ENCODE measurements around the gene CTDP1. TPM values are rescaled to one million over a fixed set of nuclear protein-coding genes. Genes with fewer than 3 reads are reported as not detected.
"Not testable (repeated sequence)": the region's sequence is repeated elsewhere in the genome, so short reads cannot be mapped to it uniquely, and the experiment has no call there.

The CTDP1 gene
- total RNA-seq, 1 experiment from 2014 or later: 16.5 TPM

DNA sequence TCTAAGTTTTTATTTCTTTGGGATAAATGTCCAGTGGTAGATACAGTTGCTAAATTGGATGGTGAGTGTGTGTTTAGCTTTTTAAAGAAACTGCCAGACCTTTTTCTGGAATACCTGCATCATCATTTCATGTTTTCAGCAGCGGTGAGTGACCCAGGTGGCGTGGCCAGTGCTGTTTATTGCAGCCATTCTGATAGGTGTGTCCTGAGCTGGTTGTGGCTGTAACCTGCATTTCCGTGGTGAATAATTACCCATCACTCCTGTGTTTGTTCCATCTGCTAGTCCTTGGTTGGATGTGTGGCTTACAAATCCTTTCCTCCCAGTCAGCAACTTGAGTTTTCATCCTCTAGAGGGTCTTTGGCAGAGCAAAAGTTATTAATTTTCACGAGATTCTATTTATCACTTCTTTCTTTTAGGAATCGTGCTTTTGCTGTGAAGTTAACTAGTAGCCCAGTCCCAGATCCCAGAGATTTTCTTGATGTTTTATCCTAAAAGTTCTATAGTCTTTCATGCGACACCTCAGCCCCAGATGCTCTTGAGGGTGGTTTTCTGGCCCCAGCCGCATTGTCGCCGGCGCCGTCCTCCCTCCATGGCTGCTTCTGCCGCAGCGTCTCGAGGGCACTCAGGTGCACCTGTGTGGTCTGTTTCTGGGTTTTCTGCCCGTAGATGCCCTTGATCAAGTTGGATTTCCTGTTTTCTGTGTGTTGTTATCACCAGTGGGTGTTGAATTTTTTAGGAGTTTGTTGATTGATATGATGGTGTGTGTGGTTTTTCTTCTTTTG, 44.9 kb downstream of the CTDP1 start:
- no peak for DNase-seq (ENCODE audit: low spot score)

DNA sequence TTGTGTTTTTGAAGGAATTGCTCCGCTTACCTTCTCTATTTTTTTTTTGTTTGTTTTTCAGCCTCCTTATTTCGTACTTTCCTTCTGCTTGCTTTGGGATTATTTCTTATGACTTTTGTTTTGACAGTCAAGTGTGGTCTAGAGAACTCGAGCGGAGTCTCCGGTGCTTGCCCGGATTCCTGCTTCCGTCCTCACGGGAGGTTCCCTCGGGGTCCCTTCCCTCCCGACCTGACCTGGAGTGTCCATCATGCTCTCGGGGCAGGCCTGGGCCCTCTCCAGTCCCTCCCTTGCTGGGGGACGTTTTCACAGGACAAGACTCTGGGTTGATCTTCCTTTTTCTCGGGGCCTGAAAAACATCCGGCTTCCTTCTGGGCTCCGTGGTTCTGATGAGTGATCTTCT, 45.9 kb downstream of the CTDP1 start:
- DNase-seq (ENCODE audit: low spot score): no peak

DNA sequence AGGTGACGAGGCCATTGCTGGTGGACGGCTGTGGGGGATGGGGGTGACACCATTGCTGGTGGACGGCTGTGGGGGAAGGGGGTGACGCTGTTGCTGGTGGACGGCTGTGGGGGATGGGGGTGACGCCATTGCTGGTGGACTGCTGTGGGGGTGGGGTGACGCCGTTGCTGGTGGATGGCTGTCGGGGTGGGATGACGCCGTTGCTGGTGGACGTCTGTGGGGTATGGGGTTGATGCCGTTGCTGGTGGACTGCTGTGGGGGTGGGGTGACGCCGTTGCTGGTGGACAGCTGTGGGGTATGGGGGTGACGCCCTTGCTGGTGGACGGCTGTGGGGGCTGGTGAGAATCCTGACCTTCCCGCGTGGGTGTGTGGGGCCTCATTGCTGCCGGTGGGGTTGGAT, 47.1 kb downstream of the CTDP1 start:
- no peak for DNase-seq (ENCODE audit: low spot score)

DNA sequence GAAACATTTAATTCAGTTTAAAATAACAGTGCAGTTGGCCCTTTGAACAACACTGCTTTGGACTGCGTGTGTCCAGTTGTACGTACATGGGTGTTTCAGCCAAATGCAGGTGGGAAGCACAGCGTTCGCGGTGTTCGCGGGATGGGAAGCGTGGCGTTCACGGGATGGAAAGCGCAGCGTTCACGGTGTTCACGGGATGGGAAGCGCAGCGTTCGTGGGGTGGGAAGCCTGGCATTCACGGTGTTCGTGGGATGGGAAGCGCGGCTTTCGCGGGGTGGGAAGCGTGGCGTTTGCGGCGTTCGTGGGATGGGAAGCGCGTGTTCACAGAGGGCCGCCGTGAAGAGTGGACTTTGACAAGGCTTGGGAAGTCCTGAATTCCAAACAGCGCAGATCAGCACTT, 47.6 kb downstream of the CTDP1 start:
- DNase-seq (ENCODE audit: low spot score): no peak

DNA sequence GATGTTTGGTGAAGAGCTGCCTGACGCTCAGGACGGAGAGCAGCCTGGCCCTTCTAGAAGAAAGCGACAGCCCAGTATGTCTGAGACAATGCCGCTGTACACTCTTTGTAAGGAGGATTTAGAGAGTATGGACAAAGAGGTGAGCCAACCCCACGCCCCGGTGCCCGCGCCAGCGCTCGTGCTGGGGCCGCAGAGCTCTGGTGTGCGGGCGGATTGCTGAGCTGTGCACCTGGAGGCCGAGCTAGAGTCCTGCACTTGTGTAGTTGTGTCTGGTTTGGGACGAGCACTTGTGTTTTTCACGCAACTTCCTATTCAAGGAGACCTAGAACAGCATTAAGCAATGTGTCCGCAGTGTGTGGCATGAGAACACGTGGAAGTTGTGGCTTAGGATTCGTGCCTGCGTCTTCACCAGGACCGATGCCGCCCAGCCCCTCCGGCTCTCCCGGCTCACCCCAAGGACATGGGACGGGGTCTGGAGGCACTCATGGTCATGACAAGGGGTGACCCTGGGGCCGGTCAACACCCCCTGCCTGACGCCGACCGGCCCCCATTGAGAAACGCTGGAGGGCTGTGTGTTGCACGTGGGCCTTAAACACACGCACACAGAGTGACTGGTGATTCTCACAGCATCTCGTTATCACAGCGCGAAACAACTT, 49.5 kb downstream of the CTDP1 start:
- no peak for DNase-seq (ENCODE audit: low spot score)

DNA sequence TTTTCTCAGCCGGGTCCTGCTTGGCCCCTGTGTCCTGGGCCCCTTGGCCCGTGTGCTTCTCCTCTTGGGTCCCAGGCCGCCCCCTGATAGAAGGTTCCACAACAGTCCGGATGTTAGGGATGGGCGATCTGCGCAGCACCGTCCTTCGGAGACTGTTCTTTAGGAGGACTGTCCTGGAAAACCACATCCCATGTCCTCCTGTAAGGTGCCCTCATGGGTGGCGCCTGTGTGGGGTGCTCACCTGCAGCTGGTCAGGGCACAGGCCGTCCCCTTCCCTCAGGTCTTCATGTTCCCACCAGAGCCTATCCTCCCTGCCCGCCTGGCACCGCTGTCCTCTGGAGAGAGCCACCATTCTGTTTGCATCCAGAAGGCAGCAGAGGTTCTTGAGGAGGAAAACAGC, 50.0 kb downstream of the CTDP1 start:
- no peak for DNase-seq (ENCODE audit: low spot score)

DNA sequence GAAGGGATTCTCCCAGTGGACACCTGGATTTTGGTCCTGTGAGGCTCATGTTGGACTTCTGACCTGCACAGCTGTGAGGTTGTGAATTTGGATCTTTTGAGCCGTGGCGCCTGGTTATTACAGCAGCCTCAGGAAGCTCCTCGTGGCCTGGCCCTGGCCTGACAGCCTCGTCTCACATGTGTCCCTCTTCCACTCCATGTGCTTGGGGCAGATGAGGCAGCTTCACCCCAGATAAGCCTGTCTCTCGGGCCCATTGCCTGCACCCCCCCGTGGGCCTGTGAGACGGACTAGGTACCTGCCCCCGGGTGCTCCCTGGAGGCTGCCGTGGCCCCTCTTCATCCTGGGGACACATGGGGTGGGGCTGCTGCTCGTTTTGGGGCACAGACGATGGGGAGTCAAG, 51.2 kb downstream of the CTDP1 start:
- no peak for DNase-seq (ENCODE audit: low spot score)

DNA sequence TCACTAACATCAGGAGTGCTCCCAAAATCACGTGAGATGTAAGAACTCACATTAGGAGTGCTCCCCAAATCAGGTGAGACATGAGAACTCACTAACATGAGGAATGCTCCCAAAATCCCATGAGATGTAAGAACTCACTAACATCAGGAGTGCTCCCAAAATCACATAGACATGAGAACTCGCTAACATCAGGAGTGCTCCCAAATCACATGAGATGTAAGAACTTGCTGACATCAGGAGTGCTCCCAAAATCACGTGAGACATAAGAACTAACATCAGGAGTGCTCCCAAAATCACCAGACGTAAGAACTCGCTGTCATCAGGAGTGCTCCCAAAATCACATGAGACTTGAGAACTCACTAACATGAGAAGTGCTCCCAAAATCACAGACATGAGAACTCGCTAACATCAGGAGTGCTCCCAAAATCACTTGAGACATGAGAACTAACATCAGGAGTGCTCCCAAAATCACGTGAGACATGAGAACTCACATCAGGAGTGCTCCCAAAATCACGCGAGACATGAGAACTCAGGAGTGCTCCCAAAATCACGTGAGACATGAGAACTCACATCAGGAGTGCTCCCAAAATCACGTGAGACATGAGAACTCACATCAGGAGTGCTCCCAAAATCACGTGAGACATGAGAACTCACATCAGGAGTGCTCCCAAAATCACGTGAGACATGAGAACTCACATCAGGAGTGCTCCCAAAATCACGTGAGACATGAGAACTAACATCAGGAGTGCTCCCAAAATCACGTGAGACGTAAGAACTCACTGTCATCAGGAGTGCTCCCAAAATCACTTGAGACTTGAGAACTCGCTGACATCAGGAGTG, 52.5 kb downstream of the CTDP1 start:
- DNase-seq (ENCODE audit: low spot score): not testable (repeated sequence)

DNA sequence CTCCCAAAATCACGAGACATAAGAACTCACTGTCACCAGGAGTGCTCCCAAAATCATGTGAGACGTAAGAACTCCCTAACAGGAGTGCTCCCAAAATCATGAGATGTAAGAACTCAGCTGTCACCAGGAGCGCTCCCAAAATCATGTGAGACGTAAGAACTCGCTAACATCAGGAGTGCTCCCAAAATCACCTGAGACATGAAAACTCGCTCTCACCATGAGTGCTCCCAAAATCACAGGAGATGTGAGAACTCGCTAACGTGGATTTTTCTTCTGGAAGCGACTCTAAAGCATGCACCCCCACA, 53.1 kb downstream of the CTDP1 start:
- no peak for DNase-seq (ENCODE audit: low spot score)

DNA sequence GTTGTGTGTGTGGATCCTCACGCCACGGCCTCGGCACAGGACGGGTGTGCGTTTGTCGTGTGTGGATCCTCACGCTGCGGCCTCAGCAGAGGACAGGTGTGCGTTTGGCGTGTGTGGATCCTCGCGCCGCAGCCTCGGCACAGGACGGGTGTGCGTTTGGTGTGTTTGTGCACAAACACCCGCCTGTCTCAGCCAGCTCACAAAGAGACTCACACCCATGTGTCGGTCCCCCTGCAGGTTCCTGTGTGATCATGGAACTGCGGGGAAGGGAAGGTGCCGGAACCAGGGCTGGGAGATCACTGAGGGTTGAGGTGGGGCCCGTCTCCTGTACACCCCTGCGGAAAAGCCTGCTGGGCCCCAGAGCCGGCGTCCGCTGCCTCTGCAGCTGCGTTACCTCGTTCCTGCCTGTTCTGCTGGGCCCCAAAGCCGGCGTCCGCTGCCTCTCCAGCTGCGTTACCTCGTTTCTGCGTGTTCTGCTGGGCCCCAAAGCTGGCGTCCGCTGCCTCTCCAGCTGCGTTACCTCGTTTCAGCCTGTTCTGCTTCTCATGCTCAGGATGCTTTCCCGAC, 53.6 kb downstream of the CTDP1 start:
- no peak for DNase-seq (ENCODE audit: low spot score)

DNA sequence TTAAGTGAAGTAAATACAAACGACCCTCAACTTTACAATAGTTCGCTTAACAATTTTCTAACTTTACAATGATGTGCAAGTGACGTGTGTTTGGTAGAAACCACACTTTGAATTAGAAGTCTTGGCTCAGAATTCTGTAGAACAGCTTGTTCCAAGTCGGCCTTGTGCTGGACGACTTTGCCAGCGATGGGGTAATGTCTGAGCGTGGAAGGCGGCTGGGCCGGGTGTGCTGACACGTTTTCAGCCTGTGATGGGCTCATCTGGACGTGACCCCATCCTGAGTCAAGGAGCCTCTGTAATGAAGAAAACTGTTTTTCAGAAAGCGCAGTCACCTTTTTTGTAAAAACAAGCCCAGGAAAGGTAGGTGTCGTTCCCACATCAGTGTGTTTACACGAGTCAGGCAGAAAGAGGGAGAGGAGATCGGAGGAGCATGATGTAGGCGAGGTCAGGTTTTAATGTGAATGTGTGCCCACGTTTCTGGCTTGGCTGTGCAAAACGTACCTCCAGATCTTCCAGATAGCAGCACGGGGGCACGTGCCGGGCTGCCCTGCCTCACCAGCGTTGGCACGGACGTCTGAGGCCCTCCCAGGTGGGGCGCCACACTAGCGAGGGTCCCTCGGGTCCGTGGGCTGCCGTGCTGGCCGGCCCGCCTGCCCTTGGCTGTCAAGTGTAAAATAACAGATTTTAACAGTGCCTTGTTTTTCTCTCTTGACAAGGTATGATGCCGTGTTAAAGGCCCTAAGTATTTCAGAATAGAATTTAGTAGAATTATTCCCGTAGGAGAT, 54.6 kb downstream of the CTDP1 start:
- no peak for DNase-seq (ENCODE audit: low spot score)

DNA sequence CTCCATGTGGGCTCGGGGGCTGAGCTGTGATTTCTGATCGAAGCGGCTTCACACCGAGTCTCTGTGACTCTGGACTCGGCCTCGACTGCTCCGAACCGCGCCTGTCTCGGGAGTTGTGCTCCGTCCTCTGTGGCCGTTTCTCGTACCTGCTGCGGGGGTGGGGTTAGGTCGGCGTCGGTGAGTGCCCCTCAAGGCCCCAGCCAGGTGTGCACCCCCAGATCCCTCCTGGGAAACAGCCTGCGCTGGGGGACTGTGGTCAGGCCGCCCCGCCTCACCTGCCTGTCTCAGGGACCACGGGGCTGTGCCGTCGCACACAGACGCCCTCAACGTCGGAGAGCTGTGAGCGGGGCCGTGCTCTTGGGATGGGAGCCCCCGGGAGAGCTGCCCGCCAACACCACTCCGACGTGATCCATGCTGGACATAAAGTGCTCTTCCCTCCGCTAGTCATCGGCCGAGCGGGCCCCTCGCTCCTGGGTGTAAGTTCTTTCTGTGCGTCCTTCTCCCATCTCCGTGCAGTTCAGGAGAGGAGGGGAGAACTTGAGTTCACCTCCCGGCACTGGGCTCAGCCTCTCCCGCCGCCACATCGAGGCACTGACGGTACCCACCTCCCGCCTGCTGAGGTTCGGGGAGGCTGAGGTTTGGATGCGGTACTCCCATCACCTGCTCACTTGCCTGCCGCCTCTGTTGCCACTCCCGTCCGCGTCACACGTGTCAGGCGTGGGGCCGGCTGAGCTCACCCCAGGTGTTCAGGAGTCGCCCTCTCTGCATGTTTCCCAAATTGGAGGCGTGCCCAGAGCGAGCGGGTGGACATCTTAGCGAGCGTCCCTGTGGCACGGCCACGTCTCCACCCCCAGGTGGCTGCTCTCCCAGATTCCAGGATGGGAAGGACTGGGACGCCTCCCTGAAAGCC, 55.7 kb downstream of the CTDP1 start:
- no peak for DNase-seq (ENCODE audit: low spot score)

DNA sequence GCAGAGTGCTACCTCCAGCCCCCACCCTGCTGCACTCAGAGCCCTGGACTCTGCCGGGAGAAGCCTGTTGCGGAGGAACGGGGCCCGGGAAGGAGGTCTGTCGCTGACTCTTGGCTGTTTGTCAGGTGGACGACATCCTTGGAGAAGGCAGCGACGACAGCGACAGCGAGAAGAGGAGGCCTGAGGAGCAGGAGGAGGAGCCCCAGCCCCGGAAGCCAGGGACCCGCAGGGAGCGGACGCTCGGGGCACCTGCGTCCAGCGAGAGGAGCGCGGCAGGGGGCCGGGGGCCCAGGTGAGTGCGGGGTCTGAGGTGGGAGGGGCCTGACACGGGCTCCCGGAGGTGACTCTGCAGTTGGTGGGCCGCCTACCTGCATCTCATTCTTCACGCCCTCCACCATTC, 56.6 kb downstream of the CTDP1 start:
- DNase-seq (ENCODE audit: low spot score): no peak

DNA sequence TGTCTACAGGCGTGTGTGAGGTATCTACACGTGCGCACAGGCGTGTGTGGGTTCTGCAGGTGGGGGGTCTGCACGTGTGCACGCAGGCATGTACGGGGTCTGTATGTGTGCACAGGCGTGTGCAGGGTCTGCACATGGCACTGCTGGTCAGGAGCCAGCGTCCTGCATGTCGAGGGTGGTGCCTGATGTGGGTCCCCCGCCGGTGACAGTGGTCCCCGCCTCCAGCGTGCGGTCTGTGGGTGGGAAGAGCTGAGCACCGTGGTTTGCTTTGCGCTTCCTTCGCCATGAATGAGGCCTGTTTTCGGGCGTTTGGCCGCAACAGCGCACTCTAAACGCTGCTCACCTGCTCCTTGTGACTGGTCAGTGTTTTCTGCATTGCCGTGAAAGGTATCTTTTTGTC, 57.2 kb downstream of the CTDP1 start:
- DNase-seq (ENCODE audit: low spot score): no peak

DNA sequence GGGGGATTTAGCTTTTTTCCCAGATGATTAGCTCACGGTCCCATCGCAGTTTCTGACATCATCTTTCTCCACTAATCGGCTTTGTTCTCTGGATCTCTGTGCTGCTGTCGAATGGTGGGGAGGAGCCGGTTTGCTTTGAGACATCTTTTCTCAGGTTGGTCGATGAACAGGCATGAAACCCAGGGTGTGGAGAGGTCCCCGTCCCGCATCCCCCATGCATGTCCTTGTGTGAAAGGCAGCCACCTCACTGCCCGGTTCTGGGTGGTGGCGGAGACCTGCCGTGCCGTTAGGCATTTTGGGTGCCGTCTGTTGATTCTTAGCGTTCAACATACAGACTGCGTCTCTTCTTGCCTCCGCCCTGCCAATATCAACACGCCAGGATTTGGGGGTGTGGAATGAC, 57.8 kb downstream of the CTDP1 start:
- no peak for DNase-seq (ENCODE audit: low spot score)

DNA sequence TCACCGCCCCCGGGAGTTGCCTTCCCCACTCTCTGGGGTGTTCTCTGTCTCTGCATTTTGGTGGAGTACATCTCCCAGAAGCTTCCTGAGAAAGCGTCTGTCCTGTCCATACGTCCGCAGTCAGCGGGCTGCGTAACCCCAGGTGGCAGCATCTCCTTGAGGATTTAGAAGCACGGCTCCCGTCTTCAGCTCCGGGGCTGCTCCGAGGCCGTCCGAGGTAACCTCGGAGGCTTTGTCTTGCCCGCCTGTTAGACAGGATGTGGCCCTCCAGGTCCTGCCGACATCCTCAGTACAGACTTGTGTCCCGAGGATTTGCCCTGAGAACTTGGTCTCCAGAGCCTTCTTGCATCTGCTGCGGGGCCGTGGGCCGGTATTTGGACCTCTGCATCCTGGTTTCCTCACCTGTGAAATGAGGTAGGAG, 58.4 kb downstream of the CTDP1 start:
- DNase-seq (ENCODE audit: low spot score): no peak

DNA sequence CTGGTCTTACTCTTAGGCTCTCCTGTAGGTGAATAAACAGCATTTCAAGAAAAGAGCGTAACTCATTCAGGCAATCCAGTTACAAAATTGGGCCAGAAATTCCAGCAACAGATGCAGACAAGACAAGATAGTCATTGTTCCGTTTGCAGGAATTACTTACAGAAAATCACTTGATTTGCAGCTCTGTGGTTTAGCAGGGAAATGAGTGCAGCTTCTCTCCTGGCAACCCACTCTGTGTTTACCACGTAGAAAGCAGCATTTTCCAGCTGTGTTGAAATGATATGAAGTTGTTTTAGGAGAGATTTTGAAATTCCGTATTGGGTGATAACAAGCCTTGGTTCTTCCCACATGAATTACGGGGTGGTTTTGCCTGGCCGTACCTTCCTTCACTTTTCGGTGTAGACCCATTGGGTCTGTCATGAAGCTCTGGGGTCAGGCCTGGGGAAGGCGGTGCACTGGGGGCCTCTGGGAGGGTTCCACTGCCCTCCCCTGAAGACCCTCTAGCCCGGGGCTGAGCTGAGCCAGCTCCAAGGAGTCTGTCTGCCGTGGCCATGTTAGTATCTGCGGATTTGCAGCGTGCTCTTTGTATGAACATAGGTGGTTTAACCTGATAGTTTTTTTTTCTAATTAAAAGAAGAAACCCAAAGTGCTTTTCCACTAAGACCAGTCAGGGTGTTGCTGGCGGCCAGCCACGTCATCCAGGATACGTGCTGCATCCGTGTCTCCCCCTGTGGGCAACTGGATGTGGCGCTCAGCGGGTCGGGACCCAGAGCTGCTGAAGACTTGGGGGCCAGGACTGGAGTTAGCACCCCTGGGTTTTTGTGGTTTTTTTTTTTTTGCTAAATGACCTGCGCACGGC, 59.2 kb downstream of the CTDP1 start:
- DNase-seq (ENCODE audit: low spot score): no peak

DNA sequence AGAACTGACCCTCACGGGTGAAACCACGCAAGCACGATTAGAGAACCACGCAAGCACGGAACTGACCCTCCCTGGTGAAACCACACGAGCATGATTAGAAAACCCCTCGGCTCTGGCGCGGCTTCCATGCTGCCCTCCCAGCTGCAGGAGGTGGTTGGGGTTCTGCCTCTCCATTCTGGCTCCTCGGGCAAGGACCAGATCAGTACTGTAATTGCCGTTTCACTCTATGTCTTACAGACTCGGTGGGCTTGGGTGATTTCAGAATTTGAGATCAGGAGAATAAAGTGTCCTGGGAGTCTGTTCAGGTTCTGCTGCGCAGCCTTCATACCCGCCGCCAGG, 59.8 kb downstream of the CTDP1 start:
- DNase-seq (ENCODE audit: low spot score): no peak

DNA sequence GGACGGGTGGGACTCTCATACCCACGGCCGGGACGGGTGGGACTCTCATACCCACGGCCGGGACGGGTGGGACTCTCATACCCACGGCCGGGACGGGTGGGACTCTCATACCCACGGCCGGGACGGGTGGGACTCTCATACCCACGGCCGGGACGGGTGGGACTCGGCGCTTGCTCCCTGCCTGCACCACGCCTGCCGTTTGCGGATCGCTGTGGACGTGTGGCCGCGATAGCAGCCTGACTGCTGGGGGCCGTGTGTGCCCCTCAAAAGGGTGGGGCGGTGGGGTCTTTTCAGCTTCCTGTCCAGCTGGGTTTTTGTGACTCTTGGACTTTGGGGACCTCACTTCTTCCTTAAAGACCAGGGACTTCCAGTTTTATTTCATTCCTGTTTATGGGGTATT, 60.4 kb downstream of the CTDP1 start:
- DNase-seq (ENCODE audit: low spot score): not testable (repeated sequence)

Measured in A172 (cell line).